GM23338 (cell line): Measurements from ENCODE around the gene SEMA6D. TPM values are rescaled to one million over a fixed set of nuclear protein-coding genes. Genes with fewer than 3 reads are reported as not detected.

ENCODE experiments used
- ATAC-seq: fragments of 200-7000 bp; cut with Tn5 transposase; 3 replicates; pipeline ENCODE4 v1.9.1; 2020
- DNase-seq: peaks from one replicate; pipeline ENCODE4 v3.0.0-alpha.2; 2015; ENCODE audit warnings: low spot score
- H2AFZ ChIP-seq: fragments of 200-600 bp; sonication (generic); 2 replicates; pipeline ENCODE4 v1.8.0; 2016; ENCODE audit warnings: antibody characterized with exemption, mild to moderate bottlenecking, moderate library complexity
- H3F3A ChIP-seq: fragments of 200-600 bp; sonication (generic); replicated peaks from 2 replicates; pipeline ENCODE4 v1.8.0; 2017; ENCODE audit warnings: antibody characterized with exemption, mixed run types, low read depth
- H3K27ac ChIP-seq: fragments of 200-600 bp; sonication (generic); 2 replicates; pipeline ENCODE4 v1.6.1; 2016; ENCODE audit warnings: low read depth
- H3K27me3 ChIP-seq: fragments of 200-600 bp; sonication (generic); 2 replicates; pipeline ENCODE4 v1.8.0; 2016; ENCODE audit warnings: mild to moderate bottlenecking, mixed run types, moderate library complexity; ENCODE audit not compliant: insufficient read depth
- H3K36me3 ChIP-seq: fragments of 200-600 bp; sonication (generic); 2 replicates; pipeline ENCODE4 v1.8.0; 2016; ENCODE audit warnings: mild to moderate bottlenecking; ENCODE audit not compliant: insufficient read depth
- H3K4me1 ChIP-seq: fragments of 200-600 bp; sonication (generic); 2 replicates; pipeline ENCODE4 v1.8.0; 2016; ENCODE audit warnings: mild to moderate bottlenecking, moderate library complexity; ENCODE audit not compliant: insufficient read depth
- H3K4me2 ChIP-seq: fragments of 200-600 bp; sonication (generic); 2 replicates; pipeline ENCODE4 v1.7.1; 2017; ENCODE audit warnings: mixed run types
- H3K4me3 ChIP-seq: fragments of 200-600 bp; sonication (generic); 2 replicates; pipeline ENCODE4 v1.6.1; 2016; ENCODE audit warnings: mixed run types
- H3K79me2 ChIP-seq: fragments of 200-600 bp; sonication (generic); replicated peaks from 2 replicates; pipeline ENCODE4 v1.8.0; 2017; ENCODE audit warnings: mild to moderate bottlenecking; ENCODE audit not compliant: insufficient read depth
- H3K9me2 ChIP-seq: fragments of 200-600 bp; sonication (generic); 2 replicates; pipeline ENCODE4 v1.8.0; 2017; ENCODE audit not compliant: insufficient read depth
- H4K20me1 ChIP-seq: fragments of 200-600 bp; sonication (generic); replicated peaks from 2 replicates; pipeline ENCODE4 v1.8.0; 2017; ENCODE audit warnings: mild to moderate bottlenecking; ENCODE audit not compliant: insufficient read depth
- H3K27ac Mint-ChIP-seq: 2 replicates; pipeline ENCODE4 v1.8.0; 2020; ENCODE audit warnings: inconsistent platforms, mild to moderate bottlenecking, moderate library complexity, mixed read lengths
- H3K27me3 Mint-ChIP-seq: 3 replicates; pipeline ENCODE4 v1.8.0; 2022; ENCODE audit warnings: low read depth, mild to moderate bottlenecking, moderate library complexity, mixed read lengths, inconsistent platforms; ENCODE audit not compliant: insufficient read depth, poor library complexity
- H3K36me3 Mint-ChIP-seq: 3 replicates; pipeline ENCODE4 v1.8.0; 2021; ENCODE audit warnings: low read depth, mild to moderate bottlenecking, inconsistent platforms, moderate library complexity, mixed read lengths
- H3K4me1 Mint-ChIP-seq: 3 replicates; pipeline ENCODE4 v1.8.0; 2020; ENCODE audit warnings: mild to moderate bottlenecking, inconsistent platforms, mixed read lengths
- H3K4me3 Mint-ChIP-seq: 3 replicates; pipeline ENCODE4 v1.8.0; 2021; ENCODE audit warnings: moderate library complexity, mild to moderate bottlenecking, inconsistent platforms, mixed read lengths
- H3K9me3 Mint-ChIP-seq: 3 replicates; pipeline ENCODE4 v1.8.0; 2020; ENCODE audit warnings: moderate library complexity, mild to moderate bottlenecking, inconsistent platforms, mixed read lengths
- CTCF ChIP-seq, 2 experiments: fragments of 200-600 bp in 1 of 2; sonication (generic) in 1 of 2; conservative IDR thresholded peaks; 2 replicates each; pipeline versions ENCODE4 v1.5.1 to v1.6.1; 2016 to 2017; ENCODE audit warnings: antibody characterized with exemption in 2 of 2, low read depth in 2 of 2, mild to moderate bottlenecking in 2 of 2, moderate library complexity in 1 of 2
- ETS1 ChIP-seq: IDR thresholded peaks from 2 replicates; pipeline ENCODE4 v1.6.1; 2016; ENCODE audit warnings: antibody characterized with exemption
- EZH2 ChIP-seq: fragments of 200-600 bp; sonication (generic); IDR thresholded peaks from one replicate; pipeline ENCODE4 v1.8.0; 2017; ENCODE audit warnings: antibody characterized with exemption, mild to moderate bottlenecking, low read depth; ENCODE audit not compliant: unreplicated experiment
- EZH2phosphoT487 ChIP-seq: fragments of 200-600 bp; sonication (generic); IDR thresholded peaks from one replicate; pipeline ENCODE4 v1.8.1; 2018; ENCODE audit warnings: antibody characterized with exemption; ENCODE audit not compliant: unreplicated experiment
- JUNB ChIP-seq: IDR thresholded peaks from one replicate; pipeline ENCODE4 v1.6.1; 2016; ENCODE audit warnings: antibody characterized with exemption; ENCODE audit not compliant: unreplicated experiment
- NANOG ChIP-seq: IDR thresholded peaks from 2 replicates; pipeline ENCODE4 v1.6.1; 2016; ENCODE audit warnings: antibody characterized with exemption, borderline replicate concordance
- ZNF331 ChIP-seq: fragments of 250-450 bp; sonication (Bioruptor Pico); IDR thresholded peaks from 2 replicates; pipeline ENCODE4 v1.5.0; 2020; ENCODE audit warnings: low read depth, mild to moderate bottlenecking, moderate library complexity
- polyA plus RNA-seq: library from polyadenylated mRNA; unstranded; fragments of >200 nt; fragmentation: Nextera tagmentation; extraction: Ambion mirVana; gene quantifications from 2 replicates; pipeline ENCODE4 v1.2.1, GENCODE V29; 2016
- total RNA-seq: library from RNA; depleted of rRNA; stranded (reverse); fragments of >200 nt; shearing (Covaris generic); gene quantifications from 2 replicates; pipeline ENCODE4 v1.2.3, GENCODE V29; 2014
- TF ChIP-seq, protein P1 (sequence below): fragments of 250-450 bp; sonication (Bioruptor Pico); IDR thresholded peaks from 2 replicates; pipeline ENCODE4 v1.5.0; 2020; ENCODE audit warnings: mild to moderate bottlenecking, moderate library complexity

Gene SEMA6D
- total and polyA plus RNA-seq, 2 experiments from 2014 or later, result 0.37 to 0.97 TPM

DNA sequence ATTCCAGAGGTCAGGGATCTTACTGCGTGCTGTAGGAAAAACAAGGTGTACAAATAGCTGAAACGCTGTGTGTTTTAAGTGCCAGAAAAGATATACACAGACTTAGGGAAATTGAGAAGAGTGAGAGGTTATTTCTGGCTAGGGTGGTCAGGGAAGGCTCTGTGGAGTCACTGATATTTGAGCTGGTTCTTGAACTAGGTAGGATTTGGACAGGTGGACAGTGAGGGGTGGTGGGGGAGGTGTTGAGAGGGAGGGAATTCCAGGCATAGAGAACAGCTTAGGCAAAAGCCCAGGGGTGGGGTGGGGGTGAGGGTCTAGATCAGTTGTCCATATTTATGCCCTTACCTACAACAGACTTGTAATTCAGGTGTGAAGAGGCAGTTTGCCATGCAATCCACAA, 7.0 kb downstream of the SEMA6D start:
- H3K4me3 ChIP-seq, result no peak overlapping the region
- H3K4me1 Mint-ChIP-seq, result peaks cover 17% of the 10 kb centered on the region

More for the DNA sequence above, 7.0 kb downstream of the SEMA6D start:
- peaks cover 20% of the 10 kb centered on the region for H3K4me1 ChIP-seq
- no peaks in the 10 kb centered on the region for H3K36me3 ChIP-seq
- H3F3A ChIP-seq, result no peaks in the 10 kb centered on the region
- Mint-ChIP-seq H3K27ac (no peak overlapping the region), H3K36me3 (no peaks in the 10 kb centered on the region), H3K27me3 (peaks cover 16% of the 10 kb centered on the region), H3K4me3 (no peak overlapping the region), H3K9me3 (no peaks in the 10 kb centered on the region)
- ATAC-seq (no peak), DNase-seq (no peak)
- no peak for TF ChIP-seq EZH2
- TF ChIP-seq ETS1, result no peak
- TF ChIP-seq ZNF331 (CRISPR knock-in tag), result no peak
- TF ChIP-seq JUNB, result no peak
- TF ChIP-seq, protein P1, sequence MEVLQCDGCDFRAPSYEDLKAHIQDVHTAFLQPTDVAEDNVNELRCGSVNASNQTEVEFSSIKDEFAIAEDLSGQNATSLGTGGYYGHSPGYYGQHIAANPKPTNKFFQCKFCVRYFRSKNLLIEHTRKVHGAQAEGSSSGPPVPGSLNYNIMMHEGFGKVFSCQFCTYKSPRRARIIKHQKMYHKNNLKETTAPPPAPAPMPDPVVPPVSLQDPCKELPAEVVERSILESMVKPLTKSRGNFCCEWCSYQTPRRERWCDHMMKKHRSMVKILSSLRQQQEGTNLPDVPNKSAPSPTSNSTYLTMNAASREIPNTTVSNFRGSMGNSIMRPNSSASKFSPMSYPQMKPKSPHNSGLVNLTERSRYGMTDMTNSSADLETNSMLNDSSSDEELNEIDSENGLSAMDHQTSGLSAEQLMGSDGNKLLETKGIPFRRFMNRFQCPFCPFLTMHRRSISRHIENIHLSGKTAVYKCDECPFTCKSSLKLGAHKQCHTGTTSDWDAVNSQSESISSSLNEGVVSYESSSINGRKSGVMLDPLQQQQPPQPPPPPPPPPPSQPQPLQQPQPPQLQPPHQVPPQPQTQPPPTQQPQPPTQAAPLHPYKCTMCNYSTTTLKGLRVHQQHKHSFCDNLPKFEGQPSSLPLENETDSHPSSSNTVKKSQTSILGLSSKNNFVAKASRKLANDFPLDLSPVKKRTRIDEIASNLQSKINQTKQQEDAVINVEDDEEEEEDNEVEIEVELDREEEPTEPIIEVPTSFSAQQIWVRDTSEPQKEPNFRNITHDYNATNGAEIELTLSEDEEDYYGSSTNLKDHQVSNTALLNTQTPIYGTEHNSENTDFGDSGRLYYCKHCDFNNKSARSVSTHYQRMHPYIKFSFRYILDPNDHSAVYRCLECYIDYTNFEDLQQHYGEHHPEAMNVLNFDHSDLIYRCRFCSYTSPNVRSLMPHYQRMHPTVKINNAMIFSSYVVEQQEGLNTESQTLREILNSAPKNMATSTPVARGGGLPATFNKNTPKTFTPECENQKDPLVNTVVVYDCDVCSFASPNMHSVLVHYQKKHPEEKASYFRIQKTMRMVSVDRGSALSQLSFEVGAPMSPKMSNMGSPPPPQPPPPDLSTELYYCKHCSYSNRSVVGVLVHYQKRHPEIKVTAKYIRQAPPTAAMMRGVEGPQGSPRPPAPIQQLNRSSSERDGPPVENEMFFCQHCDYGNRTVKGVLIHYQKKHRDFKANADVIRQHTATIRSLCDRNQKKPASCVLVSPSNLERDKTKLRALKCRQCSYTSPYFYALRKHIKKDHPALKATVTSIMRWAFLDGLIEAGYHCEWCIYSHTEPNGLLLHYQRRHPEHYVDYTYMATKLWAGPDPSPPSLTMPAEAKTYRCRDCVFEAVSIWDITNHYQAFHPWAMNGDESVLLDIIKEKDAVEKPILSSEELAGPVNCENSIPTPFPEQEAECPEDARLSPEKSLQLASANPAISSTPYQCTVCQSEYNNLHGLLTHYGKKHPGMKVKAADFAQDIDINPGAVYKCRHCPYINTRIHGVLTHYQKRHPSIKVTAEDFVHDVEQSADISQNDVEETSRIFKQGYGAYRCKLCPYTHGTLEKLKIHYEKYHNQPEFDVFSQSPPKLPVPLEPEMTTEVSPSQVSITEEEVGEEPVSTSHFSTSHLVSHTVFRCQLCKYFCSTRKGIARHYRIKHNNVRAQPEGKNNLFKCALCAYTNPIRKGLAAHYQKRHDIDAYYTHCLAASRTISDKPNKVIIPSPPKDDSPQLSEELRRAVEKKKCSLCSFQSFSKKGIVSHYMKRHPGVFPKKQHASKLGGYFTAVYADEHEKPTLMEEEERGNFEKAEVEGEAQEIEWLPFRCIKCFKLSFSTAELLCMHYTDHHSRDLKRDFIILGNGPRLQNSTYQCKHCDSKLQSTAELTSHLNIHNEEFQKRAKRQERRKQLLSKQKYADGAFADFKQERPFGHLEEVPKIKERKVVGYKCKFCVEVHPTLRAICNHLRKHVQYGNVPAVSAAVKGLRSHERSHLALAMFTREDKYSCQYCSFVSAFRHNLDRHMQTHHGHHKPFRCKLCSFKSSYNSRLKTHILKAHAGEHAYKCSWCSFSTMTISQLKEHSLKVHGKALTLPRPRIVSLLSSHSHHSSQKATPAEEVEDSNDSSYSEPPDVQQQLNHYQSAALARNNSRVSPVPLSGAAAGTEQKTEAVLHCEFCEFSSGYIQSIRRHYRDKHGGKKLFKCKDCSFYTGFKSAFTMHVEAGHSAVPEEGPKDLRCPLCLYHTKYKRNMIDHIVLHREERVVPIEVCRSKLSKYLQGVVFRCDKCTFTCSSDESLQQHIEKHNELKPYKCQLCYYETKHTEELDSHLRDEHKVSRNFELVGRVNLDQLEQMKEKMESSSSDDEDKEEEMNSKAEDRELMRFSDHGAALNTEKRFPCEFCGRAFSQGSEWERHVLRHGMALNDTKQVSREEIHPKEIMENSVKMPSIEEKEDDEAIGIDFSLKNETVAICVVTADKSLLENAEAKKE (CRISPR knock-in tag), result no peak
- TF ChIP-seq CTCF (conservative IDR thresholded peaks at IDR 0.05; ENCODE audit: low read depth in 2 of 2), result no peak
- no peak for TF ChIP-seq NANOG
- no peak for TF ChIP-seq EZH2phosphoT487
- H3K27ac ChIP-seq, result no peak overlapping the region
- peaks cover 22% of the 10 kb centered on the region for H3K27me3 ChIP-seq
- no peak overlapping the region for H2AFZ ChIP-seq
- H3K9me2 ChIP-seq, result no peaks in the 10 kb centered on the region
- no peaks in the 10 kb centered on the region for H3K79me2 ChIP-seq
- H3K4me2 ChIP-seq, result no peak overlapping the region
- no peaks in the 10 kb centered on the region for H4K20me1 ChIP-seq
